Activated T-helper 1 cell treated with anti-CD3 and anti-CD28 coated beads, Interleukin-2, amount 50 U/mL, for 16 hours (primary cell): ENCODE measurements around the gene MAZ.

Experiments
- DNase-seq, 2 donors: peaks; one replicate each; pipeline ENCODE4 v3.0.0-alpha.2; 2020; ENCODE audit warnings: low read depth in 1 of 2, low spot score in 1 of 2

The MAZ gene

DNA sequence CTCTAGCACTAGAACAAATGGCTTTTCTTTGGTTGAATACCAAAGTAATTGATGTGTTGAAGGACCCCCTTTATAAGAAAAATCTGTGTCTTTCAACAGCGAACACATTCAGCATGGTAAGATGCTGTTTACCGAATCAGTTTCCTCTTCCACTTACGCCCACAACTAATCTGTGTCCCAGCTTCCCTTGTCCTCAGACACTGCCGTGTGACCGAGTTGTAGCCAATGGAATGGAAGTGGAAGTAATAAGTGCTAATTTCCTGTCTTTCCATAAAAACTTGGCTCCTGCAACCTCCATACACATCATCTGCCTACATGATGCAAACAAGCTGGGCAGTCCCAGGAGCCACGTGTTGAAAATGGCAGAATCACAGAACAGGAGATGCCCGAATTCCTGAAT lies 46.3 kb downstream of the MAZ start:
- no peak for DNase-seq

- DNase-seq = no peak
Observed at GRCh38 chr16:29854520-29855100, 48.3 kb downstream of the MAZ start.

DNA sequence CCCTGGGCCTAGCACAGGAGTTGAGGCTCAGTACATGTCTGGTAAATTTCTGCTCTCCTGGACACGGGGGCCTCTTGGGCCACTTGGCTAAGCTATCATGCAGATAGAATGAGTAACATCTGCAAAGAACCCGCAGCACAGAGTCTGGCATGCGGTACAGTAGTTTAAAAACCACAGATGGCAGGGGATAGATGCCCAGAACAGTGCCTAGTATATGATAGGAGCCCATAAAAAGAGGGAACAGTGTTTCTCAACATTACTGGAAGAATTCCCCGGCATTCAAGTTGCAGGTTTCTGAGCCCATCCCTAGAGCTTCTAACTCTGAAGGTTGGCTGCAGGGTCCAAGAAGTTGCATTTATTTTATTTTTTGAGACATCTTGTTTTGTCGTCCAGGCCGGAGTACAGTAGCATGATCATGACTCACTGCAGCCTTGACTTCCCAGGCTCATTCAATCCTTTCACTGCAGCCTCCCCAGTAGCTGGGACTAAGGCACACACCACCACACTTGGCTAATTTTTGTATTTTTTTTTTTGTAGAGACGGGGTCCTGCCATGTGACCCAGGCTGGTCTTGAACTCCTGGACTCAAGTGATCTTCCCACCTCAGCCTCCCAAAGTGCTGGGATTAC lies 50.9 kb downstream of the MAZ start:
- DNase-seq = no peak

GRCh38 chr16:29858149-29858849 lies 52.0 kb downstream of the MAZ start:
- DNase-seq = no peak

GRCh38 chr16:29858974-29859373 lies 52.6 kb downstream of the MAZ start:
- no peak for DNase-seq

DNA sequence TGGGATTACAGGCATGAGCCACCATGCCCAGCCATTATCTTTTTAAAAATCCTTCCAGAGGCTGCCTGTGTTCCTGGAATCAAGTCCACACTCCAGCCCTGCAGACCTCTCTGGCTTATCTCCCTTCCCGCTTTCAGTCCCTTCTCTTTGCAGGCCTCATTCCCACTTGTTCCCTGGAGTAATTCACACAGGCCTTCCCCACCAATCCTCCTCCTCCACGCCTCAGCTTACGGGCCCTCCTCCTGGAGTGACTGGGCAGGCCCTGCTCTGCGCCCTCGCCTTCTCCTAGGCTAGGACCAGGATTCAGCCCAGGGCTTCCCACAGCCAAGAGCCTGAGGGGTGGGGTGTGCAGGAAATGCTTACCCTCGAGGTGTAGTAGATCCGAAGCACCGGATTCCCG lies 53.9 kb downstream of the MAZ start:
- DNase-seq = no peak
